Tibial artery (tissue), 4 donors: ENCODE measurements around the gene GRIK3.
"Not testable (repeated sequence)": the region's sequence is repeated elsewhere in the genome, so short reads cannot be mapped to it uniquely, and the experiment has no call there.

Experiments
- DNase-seq, 2 donors: peaks; one replicate each; pipeline ENCODE4 v3.0.0-alpha.2; 2019
- H3K27ac ChIP-seq, 2 donors: fragments of 200-600 bp; sonication (generic) in 1 of 2; 1 replicate in 1 of 2; 2 replicates in 1 of 2; pipeline ENCODE4 v1.5.1; 2018 to 2019; ENCODE audit warnings: mild to moderate bottlenecking in 1 of 2
- H3K27me3 ChIP-seq, 2 donors: fragments of 200-600 bp; sonication (generic) in 1 of 2; one replicate each; pipeline versions ENCODE4 v1.5.1 to v1.6.0; 2016 to 2019
- H3K36me3 ChIP-seq, 3 donors: fragments of 200-600 bp; sonication (generic) in 2 of 3; one replicate each; pipeline ENCODE4 v1.5.1; 2016 to 2019; ENCODE audit warnings: mild to moderate bottlenecking in 2 of 3
- H3K4me1 ChIP-seq, 4 donors: fragments of 200-600 bp; sonication (generic) in 2 of 4; 1 replicate in 3 of 4; 2 replicates in 1 of 4; pipeline ENCODE4 v1.5.1; 2016 to 2019
- H3K4me3 ChIP-seq, 2 donors: fragments of 200-600 bp; sonication (generic) in 1 of 2; 1 replicate in 1 of 2; 2 replicates in 1 of 2; pipeline ENCODE4 v1.5.1; 2018 to 2019; ENCODE audit warnings: mild to moderate bottlenecking in 2 of 2
- H3K9me3 ChIP-seq, 3 donors: fragments of 200-600 bp; sonication (generic) in 1 of 3; one replicate each; pipeline ENCODE4 v1.5.1; 2016 to 2019
- CTCF ChIP-seq, 2 experiments: fragments of 200-600 bp in 1 of 2; fragments of 450-650 bp in 1 of 2; IDR thresholded peaks; one replicate each; pipeline ENCODE4 v1.5.1; 2017 to 2019; ENCODE audit warnings: antibody characterized with exemption in 2 of 2, mild to moderate bottlenecking in 1 of 2, moderate library complexity in 1 of 2
- intact Hi-C: fragments of 100-400 bp; cut with DNase I; formaldehyde crosslinking; loops from one replicate; pipeline ENCODE4 v1.15.0; 2023; ENCODE audit warnings: low total_unique reads

GRIK3 gene

GRCh38 chr1:36772647-36773495 lies 261.4 kb downstream of the GRIK3 start:
- Histone ChIP-seq H3K27me3 (peaks cover 0 to 76% of the 10 kb centered on the region in 2 donors), H3K9me3 (no peaks in the 10 kb centered on the region), H3K4me1 (no peaks in the 10 kb centered on the region), H3K4me3 (no peak overlapping the region), H3K27ac (no peak overlapping the region), H3K36me3 (no peaks in the 10 kb centered on the region)
- no peak for DNase-seq
- no peak for TF ChIP-seq CTCF (IDR thresholded peaks at IDR 0.05)
- intact Hi-C loops, result no loop called here

GRCh38 chr1:36771660-36772284 lies 262.5 kb downstream of the GRIK3 start:
- H3K36me3 ChIP-seq, result no peaks in the 10 kb centered on the region
- H3K4me3 ChIP-seq, result no peak overlapping the region
- DNase-seq, result no peak
- H3K9me3 ChIP-seq, result no peaks in the 10 kb centered on the region
- H3K4me1 ChIP-seq, result no peaks in the 10 kb centered on the region
- H3K27ac ChIP-seq, result no peak overlapping the region
- intact Hi-C loops, result no loop called here
- TF ChIP-seq CTCF (IDR thresholded peaks at IDR 0.05), result no peak
- H3K27me3 ChIP-seq, result peaks cover 0 to 76% of the 10 kb centered on the region in 2 donors

GRCh38 chr1:36771240-36771639 lies 263.1 kb downstream of the GRIK3 start:
- no peak for DNase-seq
- peaks cover 0 to 72% of the 10 kb centered on the region in 2 donors for H3K27me3 ChIP-seq

GRCh38 chr1:36769886-36770830 lies 264.2 kb downstream of the GRIK3 start:
- no peak for TF ChIP-seq CTCF (IDR thresholded peaks at IDR 0.05)
- Histone ChIP-seq H3K27me3 (peaks cover 0 to 66% of the 10 kb centered on the region in 2 donors), H3K27ac (no peak overlapping the region), H3K4me3 (no peak overlapping the region), H3K36me3 (no peaks in the 10 kb centered on the region), H3K9me3 (no peaks in the 10 kb centered on the region), H3K4me1 (no peaks in the 10 kb centered on the region)
- intact Hi-C loops, result no loop called here
- peak in 1 of 2 donors; percentile 40 for DNase-seq

More at GRCh38 chr1:36771240-36771639, 263.1 kb downstream of the GRIK3 start:
- Histone ChIP-seq H3K36me3 (no peaks in the 10 kb centered on the region), H3K4me3 (no peak overlapping the region), H3K9me3 (no peaks in the 10 kb centered on the region), H3K27ac (no peak overlapping the region), H3K4me1 (no peaks in the 10 kb centered on the region)
- no peak for TF ChIP-seq CTCF (IDR thresholded peaks at IDR 0.05)
- intact Hi-C loops, result no loop called here

GRCh38 chr1:36768486-36769178 lies 265.7 kb downstream of the GRIK3 start:
- no peak overlapping the region for H3K27ac ChIP-seq
- H3K9me3 ChIP-seq, result no peaks in the 10 kb centered on the region
- H3K4me1 ChIP-seq, result no peaks in the 10 kb centered on the region
- intact Hi-C loops, result no loop called here
- no peak overlapping the region for H3K4me3 ChIP-seq
- H3K27me3 ChIP-seq, result peaks cover 0 to 57% of the 10 kb centered on the region in 2 donors
- DNase-seq, result peak in 1 of 2 donors; percentile 50
- no peaks in the 10 kb centered on the region for H3K36me3 ChIP-seq
- no peak for TF ChIP-seq CTCF (IDR thresholded peaks at IDR 0.05)

DNA sequence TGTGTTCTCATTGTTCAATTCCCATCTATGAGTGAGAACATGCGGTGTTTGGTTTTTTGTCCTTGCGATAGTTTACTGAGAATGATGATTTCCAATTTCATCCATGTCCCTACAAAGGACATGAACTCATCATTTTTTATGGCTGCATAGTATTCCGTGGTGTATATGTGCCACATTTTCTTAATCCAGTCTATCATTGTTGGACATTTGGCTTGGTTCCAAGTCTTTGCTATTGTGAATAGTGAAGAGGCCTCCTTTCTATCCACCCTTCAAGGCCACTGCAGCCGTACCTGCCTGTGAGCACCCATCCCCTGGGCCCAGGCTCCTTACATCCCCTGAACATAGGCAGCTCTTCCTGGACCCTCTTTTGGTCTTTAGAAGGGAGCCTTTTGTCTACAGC lies 266.9 kb downstream of the GRIK3 start:
- DNase-seq, H3K9me3 ChIP-seq, intact Hi-C loops, H3K36me3 ChIP-seq, H3K27ac ChIP-seq, H3K4me3 ChIP-seq, H3K4me1 ChIP-seq: not testable (repeated sequence)
- peaks cover 0 to 46% of the 10 kb centered on the region in 2 donors for H3K27me3 ChIP-seq
